SK-N-SH (cell line): ENCODE results near the gene CCDC24. TPM values are rescaled to one million over a fixed set of nuclear protein-coding genes. Genes with fewer than 3 reads are reported as not detected.

Experiments used
- CTCF ChIA-PET: fragments of 300-600, 350-600 bp; formaldehyde crosslinking; extraction: SDS; loops from one replicate; lab custom pipeline; 2021; lab: Yijun Ruan, JAX
- POLR2A ChIA-PET: fragments of 350-600 bp; sonication (Branson Sonifier 250); formaldehyde crosslinking; extraction: SDS; loops from one replicate; lab custom pipeline; 2020; ENCODE audit warnings: antibody characterized with exemption, inconsistent platforms; lab: Yijun Ruan, JAX
- DNase-seq: peaks from one replicate; pipeline ENCODE4 v3.0.0; 2012
- H2AFZ ChIP-seq: fragments of 200-600 bp; sonication (generic); 2 replicates; pipeline ENCODE4 v1.8.1; 2016; ENCODE audit warnings: antibody characterized with exemption, mild to moderate bottlenecking, low read depth
- H3F3A ChIP-seq: fragments of 200-600 bp; sonication (generic); replicated peaks from 2 replicates; pipeline ENCODE3; 2016; ENCODE audit warnings: antibody characterized with exemption, mild to moderate bottlenecking; ENCODE audit not compliant: insufficient read depth
- H3K27ac ChIP-seq, 2 experiments: fragments of 200-500 bp in 1 of 2; fragments of 200-600 bp in 1 of 2; sonication (Bioruptor generic) in 1 of 2; sonication (generic), shearing (Covaris generic) in 1 of 2; 2 replicates each; pipeline versions ENCODE4 v1.5.1 to v1.6.1; 2014 to 2016; ENCODE audit warnings: low read depth in 2 of 2, inconsistent platforms in 1 of 2, low read length in 1 of 2, mild to moderate bottlenecking in 1 of 2, mixed read lengths in 1 of 2
- H3K27me3 ChIP-seq: fragments of 200-600 bp; sonication (generic), shearing (Covaris generic); 2 replicates; pipeline ENCODE4 v1.6.1; 2016; ENCODE audit warnings: mixed run types; ENCODE audit not compliant: insufficient read depth
- H3K36me3 ChIP-seq, 2 experiments: fragments of 200-500 bp in 1 of 2; fragments of 200-600 bp in 1 of 2; sonication (Bioruptor generic) in 1 of 2; sonication (generic) in 1 of 2; replicated peaks in 1 of 2; 2 replicates each; pipeline versions ENCODE3 to v1.5.1; 2014 to 2016; ENCODE audit warnings: low read length in 1 of 2, mild to moderate bottlenecking in 1 of 2; ENCODE audit not compliant: insufficient read depth in 2 of 2, control insufficient read depth in 1 of 2
- H3K4me1 ChIP-seq, 2 experiments: fragments of 200-500 bp in 1 of 2; fragments of 200-600 bp in 1 of 2; sonication (Bioruptor generic) in 1 of 2; sonication (generic), shearing (Covaris generic) in 1 of 2; 2 replicates each; pipeline versions ENCODE4 v1.5.1 to v1.6.1; 2014 to 2016; ENCODE audit warnings: low read depth in 1 of 2, low read length in 1 of 2, mixed run types in 1 of 2; ENCODE audit not compliant: insufficient read depth in 2 of 2, control insufficient read depth in 1 of 2
- H3K4me2 ChIP-seq: fragments of 200-600 bp; sonication (generic), shearing (Covaris generic); 2 replicates; pipeline ENCODE4 v1.6.1; 2017; ENCODE audit warnings: mixed run types
- H3K4me3 ChIP-seq, 2 experiments: fragments of 200-500 bp in 1 of 2; fragments of 200-600 bp in 1 of 2; sonication (Bioruptor generic) in 1 of 2; sonication (generic), shearing (Covaris generic) in 1 of 2; 2 replicates each; pipeline versions ENCODE4 v1.5.1 to v1.8.1; 2014 to 2016; ENCODE audit warnings: low read depth in 2 of 2, inconsistent platforms in 1 of 2, low read length in 1 of 2, mild to moderate bottlenecking in 1 of 2, mixed read lengths in 1 of 2, moderate library complexity in 1 of 2
- H3K79me2 ChIP-seq: fragments of 200-600 bp; sonication (generic); 2 replicates; pipeline ENCODE4 v1.8.1; 2017; ENCODE audit warnings: mild to moderate bottlenecking; ENCODE audit not compliant: insufficient read depth
- H3K9ac ChIP-seq: fragments of 200-600 bp; sonication (generic); 2 replicates; pipeline ENCODE4 v1.6.1; 2017; ENCODE audit warnings: mixed run types
- H3K9me2 ChIP-seq: fragments of 200-600 bp; sonication (generic); 2 replicates; pipeline ENCODE4 v1.6.1; 2017; ENCODE audit warnings: mixed run types
- H3K9me3 ChIP-seq: fragments of 200-600 bp; sonication (generic); 2 replicates; pipeline ENCODE4 v1.6.1; 2017; ENCODE audit warnings: mixed run types, mild to moderate bottlenecking, moderate library complexity
- H4K20me1 ChIP-seq: fragments of 200-600 bp; sonication (generic); 2 replicates; pipeline ENCODE4 v1.6.1; 2017; ENCODE audit warnings: mild to moderate bottlenecking, mixed run types; ENCODE audit not compliant: insufficient read depth
- FOSL2 ChIP-seq: IDR thresholded peaks from 2 replicates; pipeline ENCODE4 v1.4.0; 2012; ENCODE audit warnings: low read depth, mild to moderate bottlenecking, moderate library complexity, borderline replicate concordance
- FOXJ3 ChIP-seq: sonication (generic); formaldehyde crosslinking; IDR thresholded peaks from 2 replicates; pipeline ENCODE4 v1.5.1; 2020; ENCODE audit warnings: mild to moderate bottlenecking, missing genetic modification reagents
- FOXM1 ChIP-seq: IDR thresholded peaks from 2 replicates; pipeline ENCODE4 v1.4.0; 2012; ENCODE audit warnings: low read depth, mild to moderate bottlenecking
- JUND ChIP-seq: IDR thresholded peaks from 2 replicates; pipeline ENCODE4 v1.4.0; 2012
- MEF2A ChIP-seq: IDR thresholded peaks from 2 replicates; pipeline ENCODE4 v1.4.0; 2012; ENCODE audit warnings: low read depth, borderline replicate concordance
- NFIC ChIP-seq: IDR thresholded peaks from 2 replicates; pipeline ENCODE4 v1.4.0; 2012; ENCODE audit warnings: borderline replicate concordance
- NRF1 ChIP-seq: IDR thresholded peaks from 2 replicates; pipeline ENCODE4 v1.6.1; 2012; ENCODE audit warnings: low read depth, mild to moderate bottlenecking, low read length
- POLR2AphosphoS5 ChIP-seq: IDR thresholded peaks from 2 replicates; pipeline ENCODE4 v1.6.1; 2012; ENCODE audit warnings: low read depth, low read length
- RFX5 ChIP-seq: IDR thresholded peaks from 2 replicates; pipeline ENCODE4 v1.6.1; 2012; ENCODE audit warnings: mild to moderate bottlenecking, improper control_type of control experiment, low read length
- RXRA ChIP-seq: IDR thresholded peaks from 2 replicates; pipeline ENCODE4 v1.4.0; 2012; ENCODE audit warnings: low read depth, mild to moderate bottlenecking, borderline replicate concordance
- SIN3A ChIP-seq: IDR thresholded peaks from 2 replicates; pipeline ENCODE4 v1.6.1; 2012; ENCODE audit warnings: low read depth, mild to moderate bottlenecking, low read length, moderate library complexity, borderline replicate concordance
- WGBS: methylation state at CpG from one replicate; pipeline ENCODE4 v1.1.6; 2017; ENCODE audit warnings: low lambda C conversion rate; 5-methylcytosine and 5-hydroxymethylcytosine counted together
- polyA plus RNA-seq, 3 experiments: library from polyadenylated mRNA; depleted of rRNA; stranded (reverse); fragments of >200 nt; gene quantifications; 2 replicates each; pipeline ENCODE4 v1.2.3, GENCODE V29; 2012
- TF ChIP-seq, protein P1 (sequence below): fragments of 200-600 bp; sonication (generic); IDR thresholded peaks from 2 replicates; pipeline ENCODE4 v1.6.1; 2017; ENCODE audit warnings: antibody characterized with exemption, mild to moderate bottlenecking, moderate library complexity
- TF ChIP-seq, protein P2 (sequence below): IDR thresholded peaks from 2 replicates; pipeline ENCODE4 v1.6.1; 2012; ENCODE audit warnings: mild to moderate bottlenecking, low read depth, low read length, moderate library complexity
- TF ChIP-seq, protein P3 (sequence below): IDR thresholded peaks from 2 replicates; pipeline ENCODE4 v1.4.0; 2012; ENCODE audit warnings: low read depth, borderline replicate concordance
- TF ChIP-seq, protein P4 (sequence below): fragments of 150-350 bp; IDR thresholded peaks from 2 replicates; pipeline ENCODE4 v1.6.1; 2016; ENCODE audit warnings: mild to moderate bottlenecking, low read depth, low read length

Gene CCDC24
- polyA plus RNA-seq, 1 of the 3 experiments (the other 2 are of a cell fraction): 7.5 TPM

DNA sequence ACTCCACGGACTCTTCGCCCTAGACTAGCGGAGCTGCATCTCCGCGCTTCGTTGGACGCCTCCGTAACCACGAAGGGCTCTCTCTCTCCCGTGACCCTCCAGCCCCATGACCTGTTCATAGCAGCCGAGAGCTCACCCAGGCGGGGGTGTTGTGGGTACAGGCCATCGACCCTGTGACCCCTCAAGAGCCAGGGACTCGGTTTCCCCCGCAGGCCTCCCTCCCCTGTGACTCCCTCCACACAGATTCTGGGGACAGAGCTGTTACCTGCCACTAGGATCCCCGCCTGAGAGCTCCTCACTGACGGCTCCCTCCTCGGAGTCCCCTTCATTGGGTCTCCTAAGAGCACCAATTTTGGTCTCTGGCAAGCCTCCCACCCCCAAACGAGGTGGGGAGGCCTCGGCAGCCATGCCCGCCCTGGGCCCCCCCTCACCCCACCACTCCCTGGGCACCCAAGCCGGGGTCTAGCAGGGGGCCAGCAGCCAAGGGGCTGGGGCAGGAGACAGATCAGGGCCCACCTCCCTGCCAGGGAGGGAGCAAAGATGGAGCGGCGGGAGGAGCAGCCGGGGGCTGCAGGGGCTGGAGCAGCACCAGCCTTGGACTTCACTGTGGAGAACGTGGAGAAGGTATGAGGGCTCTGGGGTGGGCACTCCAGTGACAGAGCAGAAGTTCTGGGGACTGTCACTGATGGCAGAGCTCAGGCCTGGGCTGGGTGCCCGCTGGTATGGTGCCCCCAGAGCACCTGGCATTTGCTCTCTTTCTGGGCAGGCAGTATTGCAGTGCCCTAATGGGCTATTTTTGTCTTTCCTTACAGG, 44.1 kb upstream of the CCDC24 start (continued):
- TF ChIP-seq, protein P1, sequence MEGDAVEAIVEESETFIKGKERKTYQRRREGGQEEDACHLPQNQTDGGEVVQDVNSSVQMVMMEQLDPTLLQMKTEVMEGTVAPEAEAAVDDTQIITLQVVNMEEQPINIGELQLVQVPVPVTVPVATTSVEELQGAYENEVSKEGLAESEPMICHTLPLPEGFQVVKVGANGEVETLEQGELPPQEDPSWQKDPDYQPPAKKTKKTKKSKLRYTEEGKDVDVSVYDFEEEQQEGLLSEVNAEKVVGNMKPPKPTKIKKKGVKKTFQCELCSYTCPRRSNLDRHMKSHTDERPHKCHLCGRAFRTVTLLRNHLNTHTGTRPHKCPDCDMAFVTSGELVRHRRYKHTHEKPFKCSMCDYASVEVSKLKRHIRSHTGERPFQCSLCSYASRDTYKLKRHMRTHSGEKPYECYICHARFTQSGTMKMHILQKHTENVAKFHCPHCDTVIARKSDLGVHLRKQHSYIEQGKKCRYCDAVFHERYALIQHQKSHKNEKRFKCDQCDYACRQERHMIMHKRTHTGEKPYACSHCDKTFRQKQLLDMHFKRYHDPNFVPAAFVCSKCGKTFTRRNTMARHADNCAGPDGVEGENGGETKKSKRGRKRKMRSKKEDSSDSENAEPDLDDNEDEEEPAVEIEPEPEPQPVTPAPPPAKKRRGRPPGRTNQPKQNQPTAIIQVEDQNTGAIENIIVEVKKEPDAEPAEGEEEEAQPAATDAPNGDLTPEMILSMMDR: no peak
- TF ChIP-seq, protein P2, sequence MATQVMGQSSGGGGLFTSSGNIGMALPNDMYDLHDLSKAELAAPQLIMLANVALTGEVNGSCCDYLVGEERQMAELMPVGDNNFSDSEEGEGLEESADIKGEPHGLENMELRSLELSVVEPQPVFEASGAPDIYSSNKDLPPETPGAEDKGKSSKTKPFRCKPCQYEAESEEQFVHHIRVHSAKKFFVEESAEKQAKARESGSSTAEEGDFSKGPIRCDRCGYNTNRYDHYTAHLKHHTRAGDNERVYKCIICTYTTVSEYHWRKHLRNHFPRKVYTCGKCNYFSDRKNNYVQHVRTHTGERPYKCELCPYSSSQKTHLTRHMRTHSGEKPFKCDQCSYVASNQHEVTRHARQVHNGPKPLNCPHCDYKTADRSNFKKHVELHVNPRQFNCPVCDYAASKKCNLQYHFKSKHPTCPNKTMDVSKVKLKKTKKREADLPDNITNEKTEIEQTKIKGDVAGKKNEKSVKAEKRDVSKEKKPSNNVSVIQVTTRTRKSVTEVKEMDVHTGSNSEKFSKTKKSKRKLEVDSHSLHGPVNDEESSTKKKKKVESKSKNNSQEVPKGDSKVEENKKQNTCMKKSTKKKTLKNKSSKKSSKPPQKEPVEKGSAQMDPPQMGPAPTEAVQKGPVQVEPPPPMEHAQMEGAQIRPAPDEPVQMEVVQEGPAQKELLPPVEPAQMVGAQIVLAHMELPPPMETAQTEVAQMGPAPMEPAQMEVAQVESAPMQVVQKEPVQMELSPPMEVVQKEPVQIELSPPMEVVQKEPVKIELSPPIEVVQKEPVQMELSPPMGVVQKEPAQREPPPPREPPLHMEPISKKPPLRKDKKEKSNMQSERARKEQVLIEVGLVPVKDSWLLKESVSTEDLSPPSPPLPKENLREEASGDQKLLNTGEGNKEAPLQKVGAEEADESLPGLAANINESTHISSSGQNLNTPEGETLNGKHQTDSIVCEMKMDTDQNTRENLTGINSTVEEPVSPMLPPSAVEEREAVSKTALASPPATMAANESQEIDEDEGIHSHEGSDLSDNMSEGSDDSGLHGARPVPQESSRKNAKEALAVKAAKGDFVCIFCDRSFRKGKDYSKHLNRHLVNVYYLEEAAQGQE: no peak
- TF ChIP-seq RXRA (no peak), POLR2AphosphoS5 (no peak)
- TF ChIP-seq, protein P3, sequence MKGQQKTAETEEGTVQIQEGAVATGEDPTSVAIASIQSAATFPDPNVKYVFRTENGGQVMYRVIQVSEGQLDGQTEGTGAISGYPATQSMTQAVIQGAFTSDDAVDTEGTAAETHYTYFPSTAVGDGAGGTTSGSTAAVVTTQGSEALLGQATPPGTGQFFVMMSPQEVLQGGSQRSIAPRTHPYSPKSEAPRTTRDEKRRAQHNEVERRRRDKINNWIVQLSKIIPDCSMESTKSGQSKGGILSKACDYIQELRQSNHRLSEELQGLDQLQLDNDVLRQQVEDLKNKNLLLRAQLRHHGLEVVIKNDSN: no peak; the same call in 1 of the 2 replicates

DNA sequence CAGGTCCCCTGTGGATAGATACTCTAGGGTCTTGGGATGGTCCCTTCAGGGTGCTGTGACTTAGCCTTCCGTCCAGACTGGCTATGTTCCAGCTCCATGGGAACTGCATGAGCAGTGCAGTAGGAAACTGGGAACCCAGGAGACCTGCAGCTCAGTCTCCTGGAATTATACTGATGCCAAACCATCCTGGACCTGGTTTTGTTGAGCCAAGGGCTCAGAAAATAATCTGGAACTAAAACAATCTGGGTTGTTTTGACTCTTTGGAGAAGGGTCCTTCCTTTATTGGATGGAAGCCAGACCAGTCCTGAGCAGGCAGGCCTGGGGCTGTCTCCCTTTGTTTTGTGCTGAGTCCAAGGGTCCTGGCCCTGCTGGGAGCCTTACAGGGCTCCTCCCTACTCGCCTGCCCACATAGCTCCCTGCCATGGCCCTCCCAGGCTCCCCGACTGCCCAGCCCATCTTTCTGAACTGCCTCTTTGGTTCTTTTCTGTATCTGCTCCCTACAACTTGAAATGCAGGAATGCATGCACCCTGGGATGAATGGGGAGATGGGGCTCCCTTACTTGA, 43.4 kb upstream of the CCDC24 start:
- peak overlapping the region in 1 of 2 experiments; percentile 34; a peak in 1 of 4 replicates for H3K27ac ChIP-seq
- H3K4me1 ChIP-seq: peaks cover 12 to 26% of the 10 kb centered on the region in 2 experiments
- no peaks in the 10 kb centered on the region for H3K9me2 ChIP-seq
- H3K79me2 ChIP-seq: peaks cover 13% of the 10 kb centered on the region; the same call in 1 of the 2 replicates
- H3K4me2 ChIP-seq: peak overlapping the region; percentile 98
- no peak overlapping the region for H2AFZ ChIP-seq
- no peaks in the 10 kb centered on the region for H3K27me3 ChIP-seq
- POLR2A ChIA-PET: interaction anchor here (1.0 to 1.2 kb wide), 3 partner anchors 11 to 35 kb away, joined by 3 to 6 read pairs (median 5); partner anchors contain the start of gene ATP6V0B
- peaks cover 6% of the 10 kb centered on the region; the same call in 1 of the 2 replicates for H4K20me1 ChIP-seq
- peak overlapping the region; percentile 90 for H3K9ac ChIP-seq
- H3K4me3 ChIP-seq: peak overlapping the region; percentile 79 to 93
- H3F3A ChIP-seq: no peaks in the 10 kb centered on the region
- CTCF ChIA-PET: interaction anchor here (1.1 to 9.4 kb wide), 5 partner anchors 13 to 419 kb away, joined by 3 to 105 read pairs (median 6); partner anchors contain the start of gene ARTN
- DNase-seq: peak; percentile 54
- H3K36me3 ChIP-seq: peaks cover 0 to 17% of the 10 kb centered on the region in 2 experiments
- no peaks in the 10 kb centered on the region for H3K9me3 ChIP-seq
- 22% methylated on average over 3 of the region's 3 CpGs for WGBS
- TF ChIP-seq SIN3A (no peak), FOXJ3 (CRISPR knock-in tag) (no peak), FOXM1 (no peak), NRF1 (no peak), FOSL2 (no peak), RFX5 (no peak), JUND (no peak), MEF2A (no peak), NFIC (no peak)
- TF ChIP-seq, protein P4, sequence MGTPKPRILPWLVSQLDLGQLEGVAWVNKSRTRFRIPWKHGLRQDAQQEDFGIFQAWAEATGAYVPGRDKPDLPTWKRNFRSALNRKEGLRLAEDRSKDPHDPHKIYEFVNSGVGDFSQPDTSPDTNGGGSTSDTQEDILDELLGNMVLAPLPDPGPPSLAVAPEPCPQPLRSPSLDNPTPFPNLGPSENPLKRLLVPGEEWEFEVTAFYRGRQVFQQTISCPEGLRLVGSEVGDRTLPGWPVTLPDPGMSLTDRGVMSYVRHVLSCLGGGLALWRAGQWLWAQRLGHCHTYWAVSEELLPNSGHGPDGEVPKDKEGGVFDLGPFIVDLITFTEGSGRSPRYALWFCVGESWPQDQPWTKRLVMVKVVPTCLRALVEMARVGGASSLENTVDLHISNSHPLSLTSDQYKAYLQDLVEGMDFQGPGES: no peak
- TF ChIP-seq, protein P2: no peak
